Kidney glomerular epithelial cell (primary cell): ENCODE results near the gene CNTN5.

ENCODE experiments used
- DNase-seq: peaks from one replicate; lab custom pipeline; 2025; lab: John Stamatoyannopoulos, UW

The CNTN5 gene

GRCh38 chr11:99406345-99406744 lies 385.6 kb downstream of the CNTN5 start:
- no peak for DNase-seq

- DNase-seq: no peak
Observed at GRCh38 chr11:99410636-99411035, 389.9 kb downstream of the CNTN5 start.

- no peak for DNase-seq
Observed at GRCh38 chr11:99418927-99419720, 398.4 kb downstream of the CNTN5 start.

GRCh38 chr11:99419991-99420390 lies 399.2 kb downstream of the CNTN5 start:
- DNase-seq: no peak

- DNase-seq: no peak
Observed at GRCh38 chr11:99422581-99423427, 402.1 kb downstream of the CNTN5 start.

GRCh38 chr11:99423428-99423983 lies 402.8 kb downstream of the CNTN5 start:
- no peak for DNase-seq

- no peak for DNase-seq
Observed at GRCh38 chr11:99424313-99425084, 403.8 kb downstream of the CNTN5 start.

- DNase-seq: no peak
Observed at GRCh38 chr11:99425596-99425995, 404.8 kb downstream of the CNTN5 start.

GRCh38 chr11:99432677-99433076 lies 411.9 kb downstream of the CNTN5 start:
- DNase-seq: no peak

- DNase-seq: no peak
Observed at GRCh38 chr11:99443276-99443675, 422.5 kb downstream of the CNTN5 start.

GRCh38 chr11:99446400-99446799 lies 425.7 kb downstream of the CNTN5 start:
- no peak for DNase-seq

- no peak for DNase-seq
Observed at GRCh38 chr11:99449345-99449744, 428.6 kb downstream of the CNTN5 start.

- no peak for DNase-seq
Observed at GRCh38 chr11:99452075-99452474, 431.3 kb downstream of the CNTN5 start.

GRCh38 chr11:99461913-99462312 lies 441.2 kb downstream of the CNTN5 start:
- DNase-seq: no peak

GRCh38 chr11:99464985-99465384 lies 444.2 kb downstream of the CNTN5 start:
- DNase-seq: no peak

GRCh38 chr11:99489581-99489980 lies 468.8 kb downstream of the CNTN5 start:
- DNase-seq: no peak

- no peak for DNase-seq
Observed at GRCh38 chr11:99494065-99494464, 473.3 kb downstream of the CNTN5 start.

GRCh38 chr11:99501655-99502054 lies 480.9 kb downstream of the CNTN5 start:
- no peak for DNase-seq

- DNase-seq: peak; percentile 26
Observed at GRCh38 chr11:99505316-99505715, 484.6 kb downstream of the CNTN5 start.

- DNase-seq: no peak
Observed at GRCh38 chr11:99505831-99506230, 485.1 kb downstream of the CNTN5 start.

GRCh38 chr11:99509863-99510262 lies 489.1 kb downstream of the CNTN5 start:
- no peak for DNase-seq

- no peak for DNase-seq
Observed at GRCh38 chr11:99513368-99513767, 492.6 kb downstream of the CNTN5 start.
